Spleen (tissue), 11 donors: ENCODE results near the gene HOXB4. TPM values are rescaled to one million over a fixed set of nuclear protein-coding genes. Genes with fewer than 3 reads are reported as not detected.

Experiments used
- DNase-seq: peaks from one replicate; pipeline ENCODE4 v3.0.0-alpha.2; 2020
- H3K27ac ChIP-seq, 8 donors: fragments of 200-600 bp; sonication (generic) in 7 of 8; 1 replicate in 4 of 8; 2 replicates in 4 of 8; pipeline versions ENCODE4 v1.5.0 to v1.8.0; 2016 to 2021; ENCODE audit warnings: inconsistent platforms in 4 of 8, mild to moderate bottlenecking in 4 of 8, moderate library complexity in 1 of 8
- H3K27me3 ChIP-seq, 7 donors: fragments of 200-600 bp; sonication (generic) in 6 of 7; replicated peaks in 1 of 7; 1 replicate in 4 of 7; 2 replicates in 3 of 7; pipeline versions ENCODE4 v1.5.0 to v1.8.0; 2016 to 2021; ENCODE audit warnings: inconsistent platforms in 3 of 7, mild to moderate bottlenecking in 1 of 7
- H3K36me3 ChIP-seq, 6 donors: fragments of 200-600 bp; sonication (generic) in 5 of 6; 1 replicate in 4 of 6; 2 replicates in 2 of 6; pipeline versions ENCODE4 v1.5.0 to v1.8.0; 2016 to 2021; ENCODE audit warnings: inconsistent platforms in 2 of 6
- H3K4me1 ChIP-seq, 6 donors: fragments of 200-600 bp; sonication (generic) in 5 of 6; 1 replicate in 3 of 6; 2 replicates in 3 of 6; pipeline versions ENCODE4 v1.5.0 to v1.8.0; 2016 to 2021; ENCODE audit warnings: inconsistent platforms in 3 of 6
- H3K4me3 ChIP-seq, 8 donors: fragments of 200-600 bp; sonication (generic) in 7 of 8; 1 replicate in 4 of 8; 2 replicates in 4 of 8; pipeline versions ENCODE4 v1.5.0 to v1.8.0; 2016 to 2021; ENCODE audit warnings: inconsistent platforms in 4 of 8, mild to moderate bottlenecking in 4 of 8, moderate library complexity in 2 of 8
- H3K9me3 ChIP-seq, 8 donors: fragments of 200-600 bp; sonication (generic) in 7 of 8; 1 replicate in 4 of 8; 2 replicates in 4 of 8; pipeline versions ENCODE4 v1.5.0 to v1.8.0; 2016 to 2021; ENCODE audit warnings: inconsistent platforms in 4 of 8
- POLR2A ChIP-seq, 3 donors: fragments of 450-650 bp; IDR thresholded peaks; one replicate each; pipeline ENCODE4 v1.5.1; 2017; ENCODE audit warnings: antibody characterized with exemption in 3 of 3, mild to moderate bottlenecking in 1 of 3
- POLR2AphosphoS5 ChIP-seq, 3 donors: sonication (generic); formaldehyde crosslinking; IDR thresholded peaks; one replicate each; pipeline ENCODE4 v1.5.1; 2017; ENCODE audit warnings: antibody characterized with exemption in 3 of 3
- WGBS, 5 donors: extraction: QIAGEN DNeasy Blood & Tissue Kit in 3 of 5; methylation state at CpG; one replicate each; pipeline versions ENCODE4 v1.1.5 to v1.1.7; 2013 to 2018; 5-methylcytosine and 5-hydroxymethylcytosine counted together
- intact Hi-C: fragments of 100-400 bp; cut with DNase I; formaldehyde crosslinking; loops from one replicate; pipeline ENCODE4 v1.15.0; 2023; ENCODE audit warnings: low total_unique reads
- polyA plus RNA-seq, 3 donors: library from polyadenylated mRNA; stranded (reverse); fragments of 200-250 nt; gene quantifications; one replicate each; pipeline ENCODE4 v1.2.1, GENCODE V29; 2013
- total RNA-seq, 7 donors: library from RNA; depleted of rRNA in 3 of 7; stranded (reverse); fragments of >200 nt in 3 of 7; fragmentation: NEBNext Ultra II Directional in 4 of 7; extraction: Animal tissue kit (Norgen Biotek cat#: 25700) in 4 of 7; gene quantifications; one replicate each; pipeline versions ENCODE4 v1.1.0 to v1.2.1, GENCODE V29; 2016 to 2021
- TF ChIP-seq, protein P1 (sequence below), 11 experiments: fragments of 200-600 bp in 7 of 11; fragments of 450-650 bp in 4 of 11; sonication (generic) in 4 of 11; IDR thresholded peaks in 8 of 11; conservative IDR thresholded peaks in 3 of 11; 1 replicate in 7 of 11; 2 replicates in 4 of 11; pipeline versions ENCODE4 v1.4.0 to v1.8.0; 2016 to 2021; ENCODE audit warnings: antibody characterized with exemption in 11 of 11, inconsistent platforms in 4 of 11, mild to moderate bottlenecking in 1 of 11
- donor health status: healthy with polysubstance abuse.
- donor health status: DM: no; HTN: no; CAD: no; lungs with moderate emphysema.
- donor health status: DM: no; HTN: no; CAD: no.
- donor health status: Bipolar disorder and iron deficiency.
- donor health status: healthy.
- donor health status: DM: no; HTN: no; CAD: no.
- donor health status: DM: yes; HTN: yes; CAD: no.

HOXB4 gene
- total and polyA plus RNA-seq, 10 donors, result 1.9 to 6.4 (median 2.7) TPM

DNA sequence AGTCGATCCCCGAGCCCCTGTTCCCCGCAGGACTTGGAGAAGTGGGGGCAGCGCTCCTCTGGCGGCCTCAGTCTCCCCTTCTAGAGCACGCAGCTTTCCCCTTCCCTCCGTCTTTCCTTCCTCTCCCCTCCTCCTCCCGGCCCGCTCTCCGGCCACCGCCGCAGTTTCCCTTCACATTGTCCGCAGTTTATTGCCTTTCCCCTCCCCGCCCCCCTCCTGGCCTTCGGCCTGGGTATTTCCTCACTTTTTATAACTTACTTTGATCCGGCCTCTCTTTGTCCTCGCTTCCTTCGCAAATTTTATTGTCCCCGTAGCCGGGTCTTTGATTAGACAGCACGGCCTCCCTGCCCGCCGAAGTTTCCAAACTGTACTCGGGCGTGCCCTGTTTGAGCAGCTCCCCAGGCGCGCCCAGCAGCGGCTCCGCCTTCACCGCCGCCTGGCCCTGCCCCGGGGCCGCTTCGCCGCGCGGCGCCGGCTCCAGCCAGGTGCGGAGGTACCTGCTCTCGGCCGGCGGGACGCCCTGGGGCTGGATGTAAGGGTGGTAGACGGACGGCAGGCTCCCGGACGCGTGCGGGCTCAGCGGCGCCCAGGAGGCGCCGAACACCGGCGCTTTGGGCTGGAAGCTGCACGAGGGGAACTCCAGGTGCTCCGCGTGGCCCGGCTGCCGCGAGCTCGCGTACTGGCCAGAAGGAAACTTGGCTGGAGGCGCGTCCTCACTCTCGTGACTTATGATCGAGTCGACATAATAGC, 47.5 kb upstream of the HOXB4 start:
- intact Hi-C loops, result no loop called here
- WGBS, 5 donors, result 0 to 2% (median 1%) methylated on average over 64 to 69 of the region's 69 CpGs
- H3K9me3 ChIP-seq, result no peaks in the 10 kb centered on the region
- no peak overlapping the region for H3K27ac ChIP-seq
- no peaks in the 10 kb centered on the region for H3K36me3 ChIP-seq
- TF ChIP-seq POLR2A (IDR thresholded peaks at IDR 0.05) (no peak), POLR2AphosphoS5 (IDR thresholded peaks at IDR 0.05) (no peak)
- TF ChIP-seq, protein P1, sequence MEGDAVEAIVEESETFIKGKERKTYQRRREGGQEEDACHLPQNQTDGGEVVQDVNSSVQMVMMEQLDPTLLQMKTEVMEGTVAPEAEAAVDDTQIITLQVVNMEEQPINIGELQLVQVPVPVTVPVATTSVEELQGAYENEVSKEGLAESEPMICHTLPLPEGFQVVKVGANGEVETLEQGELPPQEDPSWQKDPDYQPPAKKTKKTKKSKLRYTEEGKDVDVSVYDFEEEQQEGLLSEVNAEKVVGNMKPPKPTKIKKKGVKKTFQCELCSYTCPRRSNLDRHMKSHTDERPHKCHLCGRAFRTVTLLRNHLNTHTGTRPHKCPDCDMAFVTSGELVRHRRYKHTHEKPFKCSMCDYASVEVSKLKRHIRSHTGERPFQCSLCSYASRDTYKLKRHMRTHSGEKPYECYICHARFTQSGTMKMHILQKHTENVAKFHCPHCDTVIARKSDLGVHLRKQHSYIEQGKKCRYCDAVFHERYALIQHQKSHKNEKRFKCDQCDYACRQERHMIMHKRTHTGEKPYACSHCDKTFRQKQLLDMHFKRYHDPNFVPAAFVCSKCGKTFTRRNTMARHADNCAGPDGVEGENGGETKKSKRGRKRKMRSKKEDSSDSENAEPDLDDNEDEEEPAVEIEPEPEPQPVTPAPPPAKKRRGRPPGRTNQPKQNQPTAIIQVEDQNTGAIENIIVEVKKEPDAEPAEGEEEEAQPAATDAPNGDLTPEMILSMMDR (IDR thresholded peaks at IDR 0.05 in 8 of 11, conservative IDR thresholded peaks at IDR 0.05 in 3 of 11), result no peak
- peaks cover 15 to 100% (median 100%) of the 10 kb centered on the region in 7 donors for H3K27me3 ChIP-seq
- peak overlapping the region; percentile 12 to 69 (median 40) for H3K4me3 ChIP-seq
- peaks cover 22 to 31% (median 26%) of the 10 kb centered on the region in 6 donors for H3K4me1 ChIP-seq
- DNase-seq, result no peak

DNA sequence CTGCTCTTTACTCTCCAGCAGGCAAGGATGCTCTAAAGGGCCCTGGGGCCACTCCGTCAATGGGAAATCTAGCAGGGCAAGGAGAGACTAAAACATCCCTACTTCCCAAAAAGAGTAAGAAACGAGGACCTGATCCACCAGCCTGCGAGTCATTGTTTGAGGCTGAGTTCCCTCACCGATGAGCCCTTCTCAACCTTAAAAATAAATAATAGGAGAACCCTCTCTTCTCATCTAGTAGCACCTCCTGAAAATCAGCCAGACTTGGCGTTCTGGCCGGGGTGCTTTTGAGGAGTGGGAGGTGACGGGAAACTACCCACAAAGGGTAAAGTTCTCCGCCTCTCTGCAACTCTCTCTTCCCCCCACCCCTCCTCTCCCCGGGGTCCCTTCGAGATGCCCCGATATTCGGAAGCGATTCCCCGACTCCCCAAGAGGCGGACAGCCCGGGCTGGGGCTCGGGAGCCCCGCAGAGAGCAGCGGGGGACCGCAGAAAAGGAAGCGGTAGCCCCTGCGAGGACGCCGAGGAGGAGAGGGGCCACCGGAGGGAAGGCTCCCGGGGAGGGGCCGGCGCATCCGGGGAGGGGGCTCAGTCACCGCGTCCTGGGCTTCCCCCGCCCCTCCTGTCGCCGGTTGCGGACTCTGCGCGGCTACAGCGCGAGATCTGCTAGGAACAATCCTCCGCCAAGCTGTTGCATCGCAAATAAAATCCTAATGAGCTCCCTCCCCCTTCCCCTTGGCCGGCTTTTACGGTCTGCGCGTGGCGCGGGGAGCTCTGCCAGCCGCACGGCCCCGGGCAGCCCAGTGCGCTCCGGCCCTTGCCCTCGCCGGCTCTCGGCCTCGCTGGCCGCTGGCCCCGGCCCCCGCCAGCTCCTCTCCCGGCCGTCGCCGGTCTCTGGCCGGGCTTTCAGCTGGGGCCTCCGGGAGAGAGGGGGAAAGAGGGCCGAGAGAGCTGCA, 46.7 kb upstream of the HOXB4 start:
- no peaks in the 10 kb centered on the region for H3K9me3 ChIP-seq
- intact Hi-C loops, result no loop called here
- no peak for DNase-seq
- no peaks in the 10 kb centered on the region for H3K36me3 ChIP-seq
- no peak overlapping the region for H3K27ac ChIP-seq
- WGBS, 5 donors, result 2 to 3% (median 3%) methylated on average over 49 to 66 of the region's 66 CpGs
- H3K4me1 ChIP-seq, result peaks cover 22 to 31% (median 26%) of the 10 kb centered on the region in 6 donors
- peak overlapping the region in 7 of 8 donors; percentile 32 to 69 (median 40) for H3K4me3 ChIP-seq
- peaks cover 16 to 100% (median 100%) of the 10 kb centered on the region in 7 donors for H3K27me3 ChIP-seq
- TF ChIP-seq POLR2AphosphoS5 (IDR thresholded peaks at IDR 0.05) (no peak), POLR2A (IDR thresholded peaks at IDR 0.05) (no peak)
- TF ChIP-seq, protein P1 (IDR thresholded peaks at IDR 0.05 in 8 of 11, conservative IDR thresholded peaks at IDR 0.05 in 3 of 11), result no peak

DNA sequence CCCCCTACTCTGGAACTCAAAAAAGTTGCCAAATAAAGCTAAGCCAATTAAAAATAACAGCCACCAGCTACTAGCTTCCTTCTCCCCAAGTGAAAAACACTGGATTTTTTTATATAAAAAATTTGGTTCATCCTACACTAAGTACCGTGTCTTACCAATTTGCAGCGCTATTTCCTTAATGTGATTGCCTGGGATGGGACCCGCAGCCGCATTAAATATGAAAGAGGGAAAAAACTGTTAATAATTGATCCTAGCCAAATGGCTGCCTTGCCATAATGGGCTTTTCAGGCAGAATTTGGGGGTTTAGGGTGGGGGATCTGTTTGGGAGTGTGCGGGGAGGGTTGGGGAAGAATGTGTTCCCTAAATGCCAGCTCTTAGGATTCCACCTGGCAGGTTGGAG, 46.0 kb upstream of the HOXB4 start:
- 56 to 62% (median 58%) methylated on average over 5 of the region's 5 CpGs for WGBS, 5 donors
- TF ChIP-seq POLR2AphosphoS5 (IDR thresholded peaks at IDR 0.05), result no peak
- no peak for TF ChIP-seq POLR2A (IDR thresholded peaks at IDR 0.05)
- TF ChIP-seq, protein P1 (IDR thresholded peaks at IDR 0.05 in 8 of 11, conservative IDR thresholded peaks at IDR 0.05 in 3 of 11), result no peak
- peaks cover 22 to 34% (median 26%) of the 10 kb centered on the region in 6 donors for H3K4me1 ChIP-seq
- peaks cover 21 to 100% (median 100%) of the 10 kb centered on the region in 7 donors for H3K27me3 ChIP-seq
- intact Hi-C loops, result no loop called here
- H3K36me3 ChIP-seq, result no peaks in the 10 kb centered on the region
- no peak overlapping the region for H3K4me3 ChIP-seq
- H3K27ac ChIP-seq, result no peak overlapping the region
- no peaks in the 10 kb centered on the region for H3K9me3 ChIP-seq
- DNase-seq, result no peak
